Measurements from ENCODE around the gene CCL5.

DNA sequence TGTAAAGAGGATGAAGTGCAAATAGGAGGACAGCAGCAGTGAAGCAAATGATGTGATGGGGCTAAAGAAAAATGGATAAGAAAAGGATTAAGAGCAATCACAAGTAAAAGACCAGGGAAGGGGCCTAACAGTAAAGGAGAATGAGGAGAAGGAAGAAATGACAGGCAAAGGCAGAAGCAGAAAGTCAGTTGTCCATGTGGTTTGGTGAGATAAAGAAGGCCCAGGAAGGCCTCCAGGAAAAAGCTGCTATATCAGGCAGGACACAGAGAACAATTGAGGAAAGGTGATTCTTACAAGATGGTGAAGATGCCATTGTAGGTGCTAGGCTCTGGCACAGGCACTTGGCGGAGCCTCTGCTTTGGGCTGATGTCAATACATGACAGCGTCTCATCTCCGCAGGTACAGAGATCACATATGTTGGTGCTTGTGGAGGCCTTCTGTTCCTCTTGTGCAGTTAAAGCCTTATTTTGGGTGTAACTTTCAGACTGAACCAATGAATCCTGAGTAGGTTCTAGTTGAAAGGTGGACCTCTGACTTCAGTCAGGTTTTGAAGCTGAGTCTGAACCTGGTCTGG, 32.3 kb upstream of the CCL5 start:
- TF ChIP-seq POLR2AphosphoS5 (IDR thresholded peaks at IDR 0.05; ENCODE audit: low read depth, low read length) (no peak), TAF1 (IDR thresholded peaks at IDR 0.05; ENCODE audit: borderline replicate concordance, insufficient read depth, low read length) (no peak), SIN3A (IDR thresholded peaks at IDR 0.05; ENCODE audit: borderline replicate concordance, insufficient read depth, low read length) (no peak), FOXP2 (optimal IDR thresholded peaks at IDR 0.05; ENCODE audit: borderline replicate concordance, extremely low read depth, extremely low read length, insufficient read depth) (no peak)
- TF ChIP-seq, protein P1, sequence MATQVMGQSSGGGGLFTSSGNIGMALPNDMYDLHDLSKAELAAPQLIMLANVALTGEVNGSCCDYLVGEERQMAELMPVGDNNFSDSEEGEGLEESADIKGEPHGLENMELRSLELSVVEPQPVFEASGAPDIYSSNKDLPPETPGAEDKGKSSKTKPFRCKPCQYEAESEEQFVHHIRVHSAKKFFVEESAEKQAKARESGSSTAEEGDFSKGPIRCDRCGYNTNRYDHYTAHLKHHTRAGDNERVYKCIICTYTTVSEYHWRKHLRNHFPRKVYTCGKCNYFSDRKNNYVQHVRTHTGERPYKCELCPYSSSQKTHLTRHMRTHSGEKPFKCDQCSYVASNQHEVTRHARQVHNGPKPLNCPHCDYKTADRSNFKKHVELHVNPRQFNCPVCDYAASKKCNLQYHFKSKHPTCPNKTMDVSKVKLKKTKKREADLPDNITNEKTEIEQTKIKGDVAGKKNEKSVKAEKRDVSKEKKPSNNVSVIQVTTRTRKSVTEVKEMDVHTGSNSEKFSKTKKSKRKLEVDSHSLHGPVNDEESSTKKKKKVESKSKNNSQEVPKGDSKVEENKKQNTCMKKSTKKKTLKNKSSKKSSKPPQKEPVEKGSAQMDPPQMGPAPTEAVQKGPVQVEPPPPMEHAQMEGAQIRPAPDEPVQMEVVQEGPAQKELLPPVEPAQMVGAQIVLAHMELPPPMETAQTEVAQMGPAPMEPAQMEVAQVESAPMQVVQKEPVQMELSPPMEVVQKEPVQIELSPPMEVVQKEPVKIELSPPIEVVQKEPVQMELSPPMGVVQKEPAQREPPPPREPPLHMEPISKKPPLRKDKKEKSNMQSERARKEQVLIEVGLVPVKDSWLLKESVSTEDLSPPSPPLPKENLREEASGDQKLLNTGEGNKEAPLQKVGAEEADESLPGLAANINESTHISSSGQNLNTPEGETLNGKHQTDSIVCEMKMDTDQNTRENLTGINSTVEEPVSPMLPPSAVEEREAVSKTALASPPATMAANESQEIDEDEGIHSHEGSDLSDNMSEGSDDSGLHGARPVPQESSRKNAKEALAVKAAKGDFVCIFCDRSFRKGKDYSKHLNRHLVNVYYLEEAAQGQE (IDR thresholded peaks at IDR 0.05; ENCODE audit: insufficient read depth in 1 of 2, low read depth in 2 of 2, low read length in 2 of 2) = no peak

All from PFSK-1 (cell line).